Measurements from ENCODE around the gene GTSF1L. TPM values are rescaled to one million over a fixed set of nuclear protein-coding genes. Genes with fewer than 3 reads are reported as not detected.

The GTSF1L gene
- total RNA-seq (2012; rRNA removed) (not detected in 2 replicates), polyA plus RNA-seq (2012; rRNA removed) (not detected in 2 replicates), Bru-seq, nascent RNA (not detected), BruChase-seq, experiment 1, labeled RNA remaining after a 6-hour chase (not detected), BruChase-seq, experiment 2, labeled RNA remaining after a 2-hour chase (not detected)
- not detected in 2 replicates for polyA plus RNA-seq (2012; cell fraction: cytosol; rRNA removed)
- not detected in 2 replicates for polyA plus RNA-seq (2012; cell fraction: nucleus; rRNA removed; ENCODE audit: low replicate concordance)
- long read RNA-seq: 0 reads

GRCh38 chr20:43726811-43727338 lies at the start of gene GTSF1L:
Gene GTSF1L, minus strand, starts transcription at chr20:43727002. Its CDS starts 308 bp downstream, at chr20:43726694.
- Histone ChIP-seq H2AFZ (replicated peaks; ENCODE audit: low read length, poor library complexity) (peak within 1 kb of the TSS; percentile 69), H3K4ac (ENCODE audit: low read depth, low read length) (no peak within 1 kb of the TSS; the same call in 1 of the 2 replicates), H2BK15ac (ENCODE audit: low read depth, low read length) (no peak within 1 kb of the TSS), H3K27ac (ENCODE audit: insufficient read depth, low read length) (no peak within 1 kb of the TSS), H2AK5ac (ENCODE audit: low read depth, low read length) (peak within 1 kb of the TSS; percentile 53; the same call in 1 of the 2 replicates), H2BK5ac (ENCODE audit: low read depth, low read length, poor library complexity, severe bottlenecking) (no peak within 1 kb of the TSS), H3K4me1 (ENCODE audit: control insufficient read depth, insufficient read depth, low read length) (peaks cover 19% of the 10 kb centered on the region), H3K79me1 (ENCODE audit: low read depth in 1 of 2, low read length in 2 of 2) (no peaks in the 10 kb centered on the region), H3K23ac (ENCODE audit: low read depth, low read length) (no peak within 1 kb of the TSS), H2BK120ac (ENCODE audit: low read depth, low read length) (no peak within 1 kb of the TSS; the same call in 1 of the 2 replicates), H3K4me3 (ENCODE audit: insufficient read depth, low read depth, low read length) (no peak within 1 kb of the TSS), H3K27me3 (ENCODE audit: control insufficient read depth, insufficient read depth, low read length) (no peaks in the 10 kb centered on the region), H4K20me1 (ENCODE audit: insufficient read depth, low read length) (peaks cover 3% of the 10 kb centered on the region; the same call in 1 of the 2 replicates), H2AK9ac (replicated peaks; ENCODE audit: low read depth, low read length, poor library complexity) (no peak within 1 kb of the TSS), H3K14ac (replicated peaks; ENCODE audit: low read depth, low read length) (peak within 1 kb of the TSS; percentile 22), H4K5ac (ENCODE audit: low read depth, low read length) (no peak within 1 kb of the TSS), H4K91ac (ENCODE audit: insufficient read depth, low read depth, low read length) (no peak within 1 kb of the TSS), H3K9me1 (ENCODE audit: insufficient read depth, low read length) (peaks cover 6% of the 10 kb centered on the region), H3K9ac (ENCODE audit: low read depth, low read length) (no peak within 1 kb of the TSS), H2BK20ac (ENCODE audit: low read depth, low read length) (no peak within 1 kb of the TSS), H3K56ac (ENCODE audit: extremely low read depth, insufficient read depth, low read length) (no peak within 1 kb of the TSS), H3K9me3 (ENCODE audit: control insufficient read depth, insufficient read depth, low read length) (no peaks in the 10 kb centered on the region), H3K18ac (ENCODE audit: low read depth, low read length) (peak within 1 kb of the TSS; percentile 61), H3K36me3 (ENCODE audit: control insufficient read depth, insufficient read depth, low read length) (no peaks in the 10 kb centered on the region), H3K4me2 (ENCODE audit: low read depth, low read length) (no peak within 1 kb of the TSS; the same call in 1 of the 2 replicates), H4K8ac (ENCODE audit: low read depth in 2 of 2, low read length in 2 of 2) (no peak within 1 kb of the TSS)
- in situ Hi-C loops (cut with MboI; ENCODE audit: low sequenced_read_pairs): no loop called here
- TF ChIP-seq CEBPB (IDR thresholded peaks at IDR 0.05; ENCODE audit: low read depth, low read length): no peak
- peak; percentile 43 for TF ChIP-seq BHLHE40 (IDR thresholded peaks at IDR 0.05; ENCODE audit: low read depth, low read length)
- CTCF ChIA-PET: interaction anchor here (1.4 kb wide), 1 partner anchor 35 kb away, joined by 5 read pairs; no protein-coding TSS in a partner anchor
- peak; percentile 89 for DNase-seq
- peak; percentile 44 for ATAC-seq (ENCODE audit: low read depth)
- dilution Hi-C loops (cut with HindIII; ENCODE audit: low sequenced_read_pairs, unreplicated experiment): no loop called here
- WGBS, 2 experiments (ENCODE audit: extremely low coverage in 2 of 2, insufficient read length in 1 of 2): 57% methylated on average over 7 of the region's 11 CpGs; no CpG with 5 or more reads in 1 of the 2 experiments
- BruUV-seq (replicated peaks): no TSS peak
- POLR2A ChIA-PET (ENCODE audit: unreplicated experiment): no interaction called here
- intact Hi-C loops (cut with micrococcal nuclease): no loop called here

All from IMR-90 (cell line).